Trophoblast cell (in vitro differentiated cells and primary cell): ENCODE results near the gene RHOG.
A peak's percentile ranks its signal among the peaks of the same experiment; 100 is the strongest.
"Not testable (repeated sequence)": the region's sequence is repeated elsewhere in the genome, so short reads cannot be mapped to it uniquely, and the experiment has no call there.

ENCODE experiments used
- DNase-seq, 2 donors: peaks; one replicate each; pipeline ENCODE4 v3.0.0-alpha.2; 2016
- H2AFZ ChIP-seq: 2 replicates; pipeline ENCODE4 v1.6.1; 2013; ENCODE audit warnings: low read length, moderate library complexity, mild to moderate bottlenecking; ENCODE audit not compliant: insufficient read depth, poor library complexity
- H2AK5ac ChIP-seq: 2 replicates; pipeline ENCODE4 v1.6.1; 2013; ENCODE audit warnings: mild to moderate bottlenecking, low read length
- H2BK120ac ChIP-seq: 2 replicates; pipeline ENCODE4 v1.6.1; 2013; ENCODE audit warnings: low read length, mild to moderate bottlenecking, moderate library complexity; ENCODE audit not compliant: insufficient read depth, poor library complexity
- H2BK12ac ChIP-seq: 2 replicates; pipeline ENCODE4 v1.6.1; 2013; ENCODE audit warnings: mild to moderate bottlenecking, low read length, moderate library complexity
- H2BK5ac ChIP-seq: 2 replicates; pipeline ENCODE4 v1.6.1; 2013; ENCODE audit warnings: low read length, low read depth, moderate library complexity, mild to moderate bottlenecking; ENCODE audit not compliant: poor library complexity
- H3K14ac ChIP-seq: 2 replicates; pipeline ENCODE4 v1.6.1; 2013; ENCODE audit warnings: mild to moderate bottlenecking, low read length
- H3K18ac ChIP-seq: 2 replicates; pipeline ENCODE4 v1.6.1; 2013; ENCODE audit warnings: mild to moderate bottlenecking, low read length
- H3K23ac ChIP-seq: 2 replicates; pipeline ENCODE4 v1.6.1; 2013; ENCODE audit warnings: low read length
- H3K27ac ChIP-seq: 2 replicates; pipeline ENCODE4 v1.5.1; 2013; ENCODE audit warnings: low read depth, mild to moderate bottlenecking, inconsistent platforms, low read length, moderate library complexity
- H3K27me3 ChIP-seq: 2 replicates; pipeline ENCODE4 v1.6.1; 2013; ENCODE audit warnings: inconsistent platforms, mild to moderate bottlenecking, low read length, moderate library complexity; ENCODE audit not compliant: insufficient read depth
- H3K36me3 ChIP-seq, 2 experiments: 1 replicate in 1 of 2; 2 replicates in 1 of 2; pipeline ENCODE4 v1.6.1; 2013; ENCODE audit warnings: low read length in 2 of 2, mild to moderate bottlenecking in 2 of 2, moderate library complexity in 1 of 2; ENCODE audit not compliant: insufficient read depth in 2 of 2, control insufficient read depth in 1 of 2
- H3K4ac ChIP-seq: 2 replicates; pipeline ENCODE4 v1.6.1; 2013; ENCODE audit warnings: low read depth, mild to moderate bottlenecking, low read length, moderate library complexity
- H3K4me1 ChIP-seq, 2 experiments: 1 replicate in 1 of 2; 2 replicates in 1 of 2; pipeline ENCODE4 v1.6.1; 2013; ENCODE audit warnings: low read length in 2 of 2, mild to moderate bottlenecking in 2 of 2, moderate library complexity in 1 of 2; ENCODE audit not compliant: insufficient read depth in 2 of 2, control insufficient read depth in 1 of 2
- H3K4me2 ChIP-seq: 2 replicates; pipeline ENCODE4 v1.6.1; 2013; ENCODE audit warnings: inconsistent platforms, mild to moderate bottlenecking, low read length, moderate library complexity
- H3K4me3 ChIP-seq: 2 replicates; pipeline ENCODE4 v1.5.1; 2013; ENCODE audit warnings: mild to moderate bottlenecking, low read depth, low read length, inconsistent platforms
- H3K79me1 ChIP-seq: one replicate; pipeline ENCODE4 v1.6.1; 2013; ENCODE audit warnings: low read length
- H3K79me2 ChIP-seq: 2 replicates; pipeline ENCODE4 v1.6.1; 2013; ENCODE audit warnings: low read length, mild to moderate bottlenecking; ENCODE audit not compliant: control insufficient read depth, insufficient read depth, poor library complexity
- H3K9ac ChIP-seq: 2 replicates; pipeline ENCODE4 v1.6.1; 2013; ENCODE audit warnings: mild to moderate bottlenecking, low read length
- H3K9me3 ChIP-seq: 2 replicates; pipeline ENCODE4 v1.6.1; 2013; ENCODE audit warnings: low read depth, mild to moderate bottlenecking, control low read depth, inconsistent platforms, low read length; ENCODE audit not compliant: insufficient read depth
- H4K12ac ChIP-seq: 2 replicates; pipeline ENCODE4 v1.6.1; 2013; ENCODE audit warnings: low read depth, mild to moderate bottlenecking, low read length, moderate library complexity
- H4K8ac ChIP-seq: 2 replicates; pipeline ENCODE4 v1.6.1; 2013; ENCODE audit warnings: low read depth, mild to moderate bottlenecking, low read length, moderate library complexity
- H4K91ac ChIP-seq: one replicate; pipeline ENCODE4 v1.6.1; 2013; ENCODE audit warnings: low read depth, mild to moderate bottlenecking, low read length, moderate library complexity
- WGBS: extraction: QIAGEN DNeasy Blood & Tissue Kit; methylation state at CpG from one replicate; pipeline ENCODE4 v1.1.7; 2013; ENCODE audit warnings: missing lambda C conversion rate; ENCODE audit not compliant: insufficient read length, insufficient coverage; ENCODE audit errors: extremely low coverage; 5-methylcytosine and 5-hydroxymethylcytosine counted together

The RHOG gene

DNA sequence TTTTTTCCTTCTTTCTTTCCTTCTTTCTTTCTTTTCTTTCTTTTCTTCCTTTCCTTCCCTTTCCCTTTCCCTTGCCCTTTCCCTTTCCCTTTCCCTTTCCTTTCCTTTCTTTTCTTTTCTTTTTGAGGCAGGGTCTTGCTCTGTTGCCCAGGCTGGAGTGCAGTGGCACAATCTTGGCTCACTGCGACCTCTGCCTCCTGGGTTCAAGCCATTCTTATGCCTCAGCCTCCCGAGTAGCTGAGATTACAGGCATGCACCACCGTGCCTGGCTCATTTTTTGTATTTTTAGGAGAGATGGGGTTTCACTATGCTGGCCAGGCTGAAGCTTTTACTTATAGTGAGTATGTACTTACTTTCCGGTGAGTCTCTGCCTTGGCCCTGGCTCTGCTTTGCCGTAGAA, 25.9 kb downstream of the RHOG start:
- H3K14ac ChIP-seq, H3K27me3 ChIP-seq, H3K79me1 ChIP-seq, H2AK5ac ChIP-seq, H3K9ac ChIP-seq, H3K79me2 ChIP-seq, H2BK12ac ChIP-seq, H3K18ac ChIP-seq, H2BK5ac ChIP-seq, H4K91ac ChIP-seq, H3K4me3 ChIP-seq, H3K27ac ChIP-seq, H2BK120ac ChIP-seq, H3K4ac ChIP-seq, H3K36me3 ChIP-seq, H4K8ac ChIP-seq, H3K23ac ChIP-seq, H2AFZ ChIP-seq, DNase-seq, H3K4me2 ChIP-seq, H4K12ac ChIP-seq, H3K9me3 ChIP-seq: not testable (repeated sequence)
- WGBS = no CpG with 5 or more reads among the region's 5 CpGs
- peaks cover 16 to 19% of the 10 kb centered on the region in 2 experiments for H3K4me1 ChIP-seq

DNA sequence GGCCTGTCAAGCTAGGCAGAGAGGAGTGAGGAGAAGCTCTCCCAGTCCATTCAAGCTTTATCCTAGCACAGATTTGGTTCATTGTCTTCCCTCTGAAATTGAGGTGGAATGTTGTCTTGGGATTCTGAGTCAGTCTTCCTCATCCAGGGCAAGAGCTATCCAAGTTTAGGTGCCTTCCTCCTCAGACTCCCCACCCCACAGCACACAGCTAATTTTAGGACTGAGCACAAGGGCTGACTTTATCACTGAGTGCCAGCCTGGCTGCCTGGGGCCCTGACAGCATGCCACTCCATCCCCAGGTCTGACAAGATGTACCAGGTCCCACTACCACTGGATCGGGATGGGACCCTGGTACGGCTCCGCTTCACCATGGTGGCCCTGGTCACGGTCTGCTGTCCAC, 29.8 kb downstream of the RHOG start:
- no peaks in the 10 kb centered on the region for H3K9me3 ChIP-seq
- no peaks in the 10 kb centered on the region for H3K27me3 ChIP-seq
- H3K36me3 ChIP-seq = peaks cover 3 to 5% of the 10 kb centered on the region in 2 experiments
- no peak overlapping the region for H2BK120ac ChIP-seq
- H2BK12ac ChIP-seq = no peak overlapping the region
- H3K9ac ChIP-seq = no peak overlapping the region
- no peak overlapping the region for H4K12ac ChIP-seq
- H2BK5ac ChIP-seq = no peak overlapping the region
- no peak overlapping the region for H4K91ac ChIP-seq
- no peak overlapping the region for H3K4me2 ChIP-seq
- WGBS = no CpG with 5 or more reads among the region's 4 CpGs
- H3K27ac ChIP-seq = no peak overlapping the region
- no peak overlapping the region for H4K8ac ChIP-seq
- H2AFZ ChIP-seq = no peak overlapping the region
- H2AK5ac ChIP-seq = peak overlapping the region; percentile 53
- H3K18ac ChIP-seq = peak overlapping the region; percentile 5
- H3K4me3 ChIP-seq = no peak overlapping the region
- DNase-seq = no peak
- H3K4me1 ChIP-seq = peaks cover 9 to 16% of the 10 kb centered on the region in 2 experiments
- H3K14ac ChIP-seq = no peak overlapping the region
- no peak overlapping the region for H3K23ac ChIP-seq
- H3K4ac ChIP-seq = no peak overlapping the region
- peaks cover 7% of the 10 kb centered on the region for H3K79me1 ChIP-seq
- H3K79me2 ChIP-seq = peaks cover 4% of the 10 kb centered on the region

DNA sequence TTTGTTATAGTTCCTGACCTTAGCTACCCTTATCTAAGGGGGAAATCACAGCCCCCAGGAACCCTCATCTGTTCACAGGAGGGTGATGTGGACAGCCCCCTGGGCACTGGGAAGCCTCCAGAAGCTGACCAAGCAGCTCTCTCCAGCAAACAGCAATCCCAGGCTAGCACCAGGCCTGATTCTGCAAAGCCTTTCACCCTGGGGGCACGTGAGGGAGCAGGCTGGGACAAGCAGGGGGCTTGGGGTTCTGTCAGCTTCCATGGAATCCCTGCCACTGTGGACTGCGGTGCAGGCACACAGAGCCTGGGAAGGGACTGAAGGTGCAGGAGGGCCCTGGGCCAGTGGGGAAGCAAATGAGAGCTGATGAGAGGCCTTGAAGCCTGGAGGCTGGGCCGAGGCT, 30.3 kb downstream of the RHOG start:
- Histone ChIP-seq H3K9ac (no peak overlapping the region), H3K79me2 (peaks cover 4% of the 10 kb centered on the region), H3K18ac (no peak overlapping the region), H2AFZ (no peak overlapping the region), H4K8ac (no peak overlapping the region), H3K27me3 (no peaks in the 10 kb centered on the region), H2BK120ac (no peak overlapping the region), H3K9me3 (no peaks in the 10 kb centered on the region), H3K4me3 (no peak overlapping the region), H3K4me2 (no peak overlapping the region), H3K79me1 (peaks cover 7% of the 10 kb centered on the region), H3K27ac (no peak overlapping the region), H4K12ac (no peak overlapping the region), H2BK12ac (no peak overlapping the region), H3K4ac (no peak overlapping the region), H3K4me1 (peaks cover 9 to 16% of the 10 kb centered on the region in 2 experiments), H3K14ac (no peak overlapping the region), H4K91ac (no peak overlapping the region), H2AK5ac (no peak overlapping the region), H2BK5ac (no peak overlapping the region), H3K36me3 (peaks cover 3 to 5% of the 10 kb centered on the region in 2 experiments), H3K23ac (no peak overlapping the region)
- WGBS = no CpG with 5 or more reads among the region's 3 CpGs
- no peak for DNase-seq

DNA sequence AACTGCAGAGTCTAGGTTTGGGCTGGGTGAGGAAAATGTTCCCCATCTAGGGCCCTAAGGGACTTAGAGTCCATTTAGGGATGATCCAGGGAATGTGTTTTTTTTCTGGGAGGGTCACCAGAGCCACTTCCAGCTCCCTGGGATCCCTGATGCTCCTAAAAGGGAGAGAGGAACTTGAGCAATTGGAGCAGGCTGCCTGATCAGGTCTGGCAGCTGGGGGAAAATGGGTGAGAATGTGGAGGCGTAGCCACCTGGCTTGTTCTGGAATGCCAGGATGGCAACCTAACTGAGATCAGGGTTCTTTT, 31.2 kb downstream of the RHOG start:
- Histone ChIP-seq H2BK5ac (no peak overlapping the region), H3K27me3 (no peaks in the 10 kb centered on the region), H4K8ac (no peak overlapping the region), H3K4ac (no peak overlapping the region), H3K4me1 (peaks cover 9 to 16% of the 10 kb centered on the region in 2 experiments), H3K27ac (no peak overlapping the region), H3K79me1 (peaks cover 7% of the 10 kb centered on the region), H3K18ac (no peak overlapping the region), H4K12ac (no peak overlapping the region), H3K23ac (no peak overlapping the region), H3K4me2 (no peak overlapping the region), H3K9me3 (no peaks in the 10 kb centered on the region), H3K36me3 (peaks cover 3 to 5% of the 10 kb centered on the region in 2 experiments), H3K9ac (no peak overlapping the region), H2BK120ac (no peak overlapping the region), H4K91ac (no peak overlapping the region), H3K14ac (no peak overlapping the region), H3K79me2 (peaks cover 4% of the 10 kb centered on the region), H3K4me3 (no peak overlapping the region), H2BK12ac (no peak overlapping the region), H2AK5ac (no peak overlapping the region), H2AFZ (no peak overlapping the region)
- no CpG with 5 or more reads among the region's 1 CpG for WGBS
- DNase-seq = peak in 1 of 2 donors; percentile 23
